ENCODE results near the gene SUPT6H.
"Not testable (repeated sequence)": the region's sequence is repeated elsewhere in the genome, so short reads cannot be mapped to it uniquely, and the experiment has no call there.

The SUPT6H gene

GRCh38 chr17:28719021-28719433 lies 57.0 kb downstream of the SUPT6H start:
- Histone ChIP-seq H3K14ac (ENCODE audit: low read length) (peak overlapping the region; percentile 77), H4K91ac (ENCODE audit: low read depth, low read length) (peak overlapping the region; percentile 94), H3K27ac (ENCODE audit: low read depth, low read length) (peak overlapping the region; percentile 97), H3K79me2 (ENCODE audit: control insufficient read depth, insufficient read depth, low read length, poor library complexity) (peaks cover 29% of the 10 kb centered on the region), H3K9ac (ENCODE audit: low read length) (peak overlapping the region; percentile 38), H3K4me2 (ENCODE audit: low read length) (peak overlapping the region; percentile 90), H2BK120ac (ENCODE audit: insufficient read depth, low read length, poor library complexity) (peak overlapping the region; percentile 61), H4K12ac (ENCODE audit: low read depth, low read length) (peak overlapping the region; percentile 11), H3K9me3 (ENCODE audit: insufficient read depth, low read depth, low read length) (peaks cover 5% of the 10 kb centered on the region), H3K23ac (ENCODE audit: low read length) (no peak overlapping the region), H3K79me1 (ENCODE audit: low read length) (peaks cover 29% of the 10 kb centered on the region), H2AK5ac (ENCODE audit: low read length) (peak overlapping the region; percentile 51), H2BK5ac (ENCODE audit: low read depth, low read length, poor library complexity) (peak overlapping the region; percentile 66), H3K27me3 (ENCODE audit: insufficient read depth, low read length) (no peaks in the 10 kb centered on the region), H2AFZ (ENCODE audit: insufficient read depth, low read length, poor library complexity) (peak overlapping the region; percentile 23), H2BK12ac (ENCODE audit: low read length) (peak overlapping the region; percentile 42), H3K18ac (ENCODE audit: low read length) (peak overlapping the region; percentile 58), H3K4me3 (ENCODE audit: low read depth, low read length) (peak overlapping the region; percentile 42), H3K36me3 (ENCODE audit: control insufficient read depth in 1 of 2, insufficient read depth in 2 of 2, low read length in 2 of 2) (peaks cover 40 to 45% of the 10 kb centered on the region in 2 experiments), H4K8ac (ENCODE audit: low read depth, low read length) (peak overlapping the region; percentile 77), H3K4me1 (ENCODE audit: control insufficient read depth in 1 of 2, insufficient read depth in 2 of 2, low read length in 2 of 2) (peaks cover 12 to 22% of the 10 kb centered on the region in 2 experiments), H3K4ac (ENCODE audit: low read depth, low read length) (peak overlapping the region; percentile 41)
- no peak for DNase-seq
- no CpG with 5 or more reads among the region's 18 CpGs for WGBS (ENCODE audit: extremely low coverage, insufficient coverage, insufficient read length)

- Histone ChIP-seq H4K8ac (ENCODE audit: low read depth, low read length) (peak overlapping the region; percentile 96), H3K27me3 (ENCODE audit: insufficient read depth, low read length) (no peaks in the 10 kb centered on the region), H2BK120ac (ENCODE audit: insufficient read depth, low read length, poor library complexity) (peak overlapping the region; percentile 97), H2AK5ac (ENCODE audit: low read length) (peak overlapping the region; percentile 100), H3K4me2 (ENCODE audit: low read length) (peak overlapping the region; percentile 90), H3K79me1 (ENCODE audit: low read length) (peaks cover 32% of the 10 kb centered on the region), H3K23ac (ENCODE audit: low read length) (no peak overlapping the region), H3K4me1 (ENCODE audit: control insufficient read depth in 1 of 2, insufficient read depth in 2 of 2, low read length in 2 of 2) (peaks cover 22 to 32% of the 10 kb centered on the region in 2 experiments), H3K4me3 (ENCODE audit: low read depth, low read length) (peak overlapping the region; percentile 98), H3K14ac (ENCODE audit: low read length) (peak overlapping the region; percentile 99), H3K18ac (ENCODE audit: low read length) (peak overlapping the region; percentile 98), H3K4ac (ENCODE audit: low read depth, low read length) (peak overlapping the region; percentile 100), H4K12ac (ENCODE audit: low read depth, low read length) (peak overlapping the region; percentile 95), H3K9ac (ENCODE audit: low read length) (peak overlapping the region; percentile 100), H3K9me3 (ENCODE audit: insufficient read depth, low read depth, low read length) (no peaks in the 10 kb centered on the region), H2BK5ac (ENCODE audit: low read depth, low read length, poor library complexity) (peak overlapping the region; percentile 96), H3K79me2 (ENCODE audit: control insufficient read depth, insufficient read depth, low read length, poor library complexity) (peaks cover 29% of the 10 kb centered on the region), H2BK12ac (ENCODE audit: low read length) (no peak overlapping the region), H3K27ac (ENCODE audit: low read depth, low read length) (peak overlapping the region; percentile 85), H3K36me3 (ENCODE audit: control insufficient read depth in 1 of 2, insufficient read depth in 2 of 2, low read length in 2 of 2) (peaks cover 33 to 40% of the 10 kb centered on the region in 2 experiments), H2AFZ (ENCODE audit: insufficient read depth, low read length, poor library complexity) (peak overlapping the region; percentile 91), H4K91ac (ENCODE audit: low read depth, low read length) (peak overlapping the region; percentile 96)
- no peak for DNase-seq
- WGBS (ENCODE audit: extremely low coverage, insufficient coverage, insufficient read length), result no CpG with 5 or more reads among the region's 30 CpGs
Observed at GRCh38 chr17:28720247-28720996, 58.4 kb downstream of the SUPT6H start.

- no CpG with 5 or more reads among the region's 19 CpGs for WGBS (ENCODE audit: extremely low coverage, insufficient coverage, insufficient read length)
- not testable (repeated sequence) for H2AK5ac ChIP-seq (ENCODE audit: low read length)
Observed at GRCh38 chr17:28720997-28721329, 59.0 kb downstream of the SUPT6H start.

GRCh38 chr17:28722417-28723158 lies 60.6 kb downstream of the SUPT6H start:
- Histone ChIP-seq H3K18ac (ENCODE audit: low read length) (no peak overlapping the region), H3K4ac (ENCODE audit: low read depth, low read length) (peak overlapping the region; percentile 30), H4K8ac (ENCODE audit: low read depth, low read length) (no peak overlapping the region), H3K9ac (ENCODE audit: low read length) (peak overlapping the region; percentile 38), H3K4me3 (ENCODE audit: low read depth, low read length) (no peak overlapping the region), H2BK12ac (ENCODE audit: low read length) (no peak overlapping the region), H2AFZ (ENCODE audit: insufficient read depth, low read length, poor library complexity) (no peak overlapping the region), H4K12ac (ENCODE audit: low read depth, low read length) (no peak overlapping the region), H3K23ac (ENCODE audit: low read length) (no peak overlapping the region), H3K27me3 (ENCODE audit: insufficient read depth, low read length) (no peaks in the 10 kb centered on the region), H3K4me1 (ENCODE audit: control insufficient read depth in 1 of 2, insufficient read depth in 2 of 2, low read length in 2 of 2) (peaks cover 16 to 26% of the 10 kb centered on the region in 2 experiments), H3K79me2 (ENCODE audit: control insufficient read depth, insufficient read depth, low read length, poor library complexity) (peaks cover 22% of the 10 kb centered on the region), H2AK5ac (ENCODE audit: low read length) (no peak overlapping the region), H3K14ac (ENCODE audit: low read length) (no peak overlapping the region), H3K36me3 (ENCODE audit: control insufficient read depth in 1 of 2, insufficient read depth in 2 of 2, low read length in 2 of 2) (peaks cover 27 to 36% of the 10 kb centered on the region in 2 experiments), H2BK120ac (ENCODE audit: insufficient read depth, low read length, poor library complexity) (no peak overlapping the region), H3K4me2 (ENCODE audit: low read length) (peak overlapping the region; percentile 21), H3K27ac (ENCODE audit: low read depth, low read length) (peak overlapping the region; percentile 18), H2BK5ac (ENCODE audit: low read depth, low read length, poor library complexity) (no peak overlapping the region), H3K9me3 (ENCODE audit: insufficient read depth, low read depth, low read length) (no peaks in the 10 kb centered on the region), H4K91ac (ENCODE audit: low read depth, low read length) (no peak overlapping the region), H3K79me1 (ENCODE audit: low read length) (peaks cover 36% of the 10 kb centered on the region)
- DNase-seq, result no peak
- no CpG with 5 or more reads among the region's 7 CpGs for WGBS (ENCODE audit: extremely low coverage, insufficient coverage, insufficient read length)

More at GRCh38 chr17:28720997-28721329, 59.0 kb downstream of the SUPT6H start:
- Histone ChIP-seq H3K36me3 (ENCODE audit: control insufficient read depth in 1 of 2, insufficient read depth in 2 of 2, low read length in 2 of 2) (peaks cover 28 to 36% of the 10 kb centered on the region in 2 experiments), H3K79me2 (ENCODE audit: control insufficient read depth, insufficient read depth, low read length, poor library complexity) (peaks cover 32% of the 10 kb centered on the region), H3K4ac (ENCODE audit: low read depth, low read length) (peak overlapping the region; percentile 100), H3K4me2 (ENCODE audit: low read length) (peak overlapping the region; percentile 90), H3K9ac (ENCODE audit: low read length) (peak overlapping the region; percentile 71), H3K4me3 (ENCODE audit: low read depth, low read length) (peak overlapping the region; percentile 55), H3K14ac (ENCODE audit: low read length) (peak overlapping the region; percentile 14), H3K79me1 (ENCODE audit: low read length) (peaks cover 37% of the 10 kb centered on the region), H3K4me1 (ENCODE audit: control insufficient read depth in 1 of 2, insufficient read depth in 2 of 2, low read length in 2 of 2) (peaks cover 18 to 27% of the 10 kb centered on the region in 2 experiments)
- not testable (repeated sequence) for H3K27me3 ChIP-seq (ENCODE audit: insufficient read depth, low read length); H2BK12ac ChIP-seq (ENCODE audit: low read length); H4K12ac ChIP-seq (ENCODE audit: low read depth, low read length); H2AFZ ChIP-seq (ENCODE audit: insufficient read depth, low read length, poor library complexity); H2BK5ac ChIP-seq (ENCODE audit: low read depth, low read length, poor library complexity); H3K18ac ChIP-seq (ENCODE audit: low read length); H3K9me3 ChIP-seq (ENCODE audit: insufficient read depth, low read depth, low read length); DNase-seq; H3K23ac ChIP-seq (ENCODE audit: low read length); H4K91ac ChIP-seq (ENCODE audit: low read depth, low read length); H2BK120ac ChIP-seq (ENCODE audit: insufficient read depth, low read length, poor library complexity); H4K8ac ChIP-seq (ENCODE audit: low read depth, low read length); H3K27ac ChIP-seq (ENCODE audit: low read depth, low read length)
